GM13977 (cell line): Measurements from ENCODE around the gene EXD3.

ENCODE experiments used
- DNase-seq: peaks from one replicate; pipeline ENCODE4 v3.0.0; 2012; ENCODE audit warnings: low spot score
- CTCF ChIP-seq: IDR thresholded peaks from 2 replicates; pipeline ENCODE4 v1.5.1; 2012; ENCODE audit warnings: mild to moderate bottlenecking, control low read depth; ENCODE audit not compliant: insufficient read depth; ENCODE audit errors: extremely low read depth, missing control alignments
- in situ Hi-C: fragments of 300-500 bp; cut with MboI; formaldehyde crosslinking; loops from one replicate; pipeline ENCODE4 v1.12.0; 2022; ENCODE audit warnings: low sequenced_read_pairs, low pct_unique_long_range_greater_than_20kb, mixed read lengths, inconsistent platforms; ENCODE audit not compliant: unreplicated experiment

EXD3 gene

GRCh38 chr9:137369061-137369787, 53.7 kb downstream of the EXD3 start:
- in situ Hi-C loops = no loop called here

DNA sequence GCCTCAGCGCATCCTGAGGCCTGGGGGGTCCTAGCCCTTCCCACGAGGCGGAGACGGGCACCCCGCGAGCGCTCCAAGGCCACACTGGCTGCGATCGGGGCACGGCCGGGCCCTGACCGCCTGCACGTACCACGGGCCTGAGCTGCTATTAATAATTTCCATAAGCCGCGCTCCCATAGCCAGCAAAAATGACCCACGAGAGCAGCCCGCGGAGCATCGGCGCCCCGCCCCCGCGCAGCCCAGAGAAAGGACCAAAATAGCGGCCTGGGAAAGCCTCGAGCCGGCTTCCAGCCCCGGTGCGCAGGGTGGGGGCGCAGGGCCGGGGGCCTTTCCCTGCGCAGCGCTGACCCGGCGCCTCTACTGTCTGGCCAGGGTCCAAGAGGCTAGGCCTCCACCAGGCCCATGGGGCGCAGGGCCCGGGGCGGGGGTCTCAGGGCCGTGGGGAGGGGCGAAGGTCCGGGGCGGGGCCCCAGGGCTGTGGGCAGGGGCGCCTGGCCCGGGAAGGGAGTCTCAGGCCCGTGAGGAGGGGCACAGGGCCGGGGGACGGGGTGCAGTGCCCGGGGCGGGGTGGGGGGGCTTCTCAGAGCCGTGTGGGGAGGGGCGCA, 54.4 kb downstream of the EXD3 start:
- DNase-seq = no peak
- TF ChIP-seq CTCF = no peak
- in situ Hi-C loops = no loop called here

More at GRCh38 chr9:137369061-137369787, 53.7 kb downstream of the EXD3 start:
- no peak for TF ChIP-seq CTCF
- no peak for DNase-seq

DNA sequence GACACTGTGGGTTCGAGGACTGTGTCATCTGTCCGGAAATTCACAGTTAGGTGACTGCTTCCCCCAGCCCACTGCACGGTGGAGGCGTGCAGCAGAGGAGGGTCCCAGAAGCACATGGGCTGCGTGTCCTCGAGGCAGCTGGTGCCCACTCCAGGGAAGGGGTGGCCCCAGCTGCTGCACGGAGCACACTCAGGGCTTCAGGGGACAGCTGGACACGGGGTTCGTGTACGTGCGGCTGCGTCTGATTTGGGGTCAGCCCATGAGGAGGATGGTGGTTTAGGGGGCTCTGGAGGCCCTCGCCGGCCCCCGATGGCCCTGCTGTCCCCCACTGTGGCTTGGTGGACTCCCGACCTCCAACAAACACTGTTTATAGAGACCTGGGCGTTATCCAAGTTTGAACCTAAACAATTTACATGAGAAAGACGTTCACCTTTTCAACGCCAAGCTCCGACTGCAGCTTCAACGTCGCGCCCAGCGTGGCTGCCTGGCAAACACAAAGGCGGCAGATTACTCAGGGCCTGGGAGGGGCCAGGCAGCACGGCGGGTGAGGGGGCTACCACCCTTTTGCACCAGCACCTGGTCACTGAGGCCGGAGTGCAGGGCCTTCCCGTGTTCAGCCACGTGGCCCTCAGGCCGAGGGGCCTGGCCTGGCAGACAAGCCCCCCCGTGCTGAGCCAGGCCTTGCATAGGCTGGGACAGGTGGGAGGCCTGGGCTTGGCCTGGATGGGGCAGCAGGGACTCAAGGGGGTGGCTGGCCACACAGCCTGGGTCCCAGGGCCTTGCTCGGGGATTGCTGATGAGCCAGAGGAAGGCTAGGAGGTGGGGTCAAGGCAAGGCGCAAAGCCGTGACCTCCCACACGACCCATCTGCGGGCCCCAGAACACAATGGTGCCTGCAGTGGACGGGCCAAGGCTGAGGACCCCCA, 55.2 kb downstream of the EXD3 start:
- no peak for TF ChIP-seq CTCF
- DNase-seq = no peak
- in situ Hi-C loops = no loop called here

GRCh38 chr9:137366891-137367381, 56.0 kb downstream of the EXD3 start:
- DNase-seq = no peak
- in situ Hi-C loops = no loop called here
- no peak for TF ChIP-seq CTCF

- in situ Hi-C loops = no loop called here
- no peak for TF ChIP-seq CTCF
- DNase-seq = no peak
Measured at GRCh38 chr9:137366445-137366810, 56.5 kb downstream of the EXD3 start.
